GM19328 (cell line): ENCODE results near the gene C3orf70.
"Not testable (repeated sequence)": the region's sequence is repeated elsewhere in the genome, so short reads cannot be mapped to it uniquely, and the experiment has no call there.

Experiments used
- ATAC-seq: cut with Tn5 transposase; IDR thresholded peaks from one replicate; pipeline ENCODE4 v1.9.1; 2021; ENCODE audit warnings: mild to moderate bottlenecking, moderate library complexity; ENCODE audit not compliant: unreplicated experiment

The C3orf70 gene

DNA sequence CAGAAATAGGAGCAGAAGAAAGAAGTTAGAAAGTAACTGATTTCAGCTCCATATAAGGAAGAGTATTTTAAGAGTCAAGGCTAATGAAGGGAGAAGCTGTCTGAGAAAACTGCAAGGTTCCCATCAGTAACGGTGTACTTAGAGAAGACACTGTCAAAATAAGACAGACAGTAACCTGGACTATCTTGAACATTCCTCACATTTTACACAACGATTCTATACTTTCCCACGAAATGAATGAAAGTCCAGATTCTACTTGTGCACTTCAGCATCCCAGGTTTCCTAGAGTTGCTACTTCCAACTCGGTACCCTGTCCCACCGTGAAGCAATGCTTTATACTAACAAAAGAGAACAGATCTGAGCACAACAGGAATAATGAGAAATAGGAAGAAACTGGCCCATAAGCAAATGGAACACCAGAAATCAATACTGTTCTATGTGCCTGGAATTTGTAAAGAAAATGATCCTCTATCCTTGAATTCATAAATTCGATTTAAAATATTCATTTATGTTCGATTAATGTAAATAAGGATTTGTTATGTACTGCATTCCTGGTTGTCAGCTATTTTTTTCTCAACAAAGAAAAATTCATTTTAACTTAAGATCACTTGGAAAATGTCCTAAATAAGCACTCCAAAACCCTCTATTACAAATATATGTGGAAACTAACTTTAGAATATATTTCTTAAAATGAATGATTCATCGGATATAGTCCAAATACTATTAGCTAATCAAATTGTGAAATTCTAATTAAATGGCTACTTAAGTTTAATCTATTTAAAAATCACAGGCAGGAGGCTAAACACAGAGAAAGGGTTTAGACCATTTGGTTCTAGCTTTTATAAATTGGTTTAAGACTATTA is 1.5 kb downstream of the C3orf70 start:
- ATAC-seq = no peak

DNA sequence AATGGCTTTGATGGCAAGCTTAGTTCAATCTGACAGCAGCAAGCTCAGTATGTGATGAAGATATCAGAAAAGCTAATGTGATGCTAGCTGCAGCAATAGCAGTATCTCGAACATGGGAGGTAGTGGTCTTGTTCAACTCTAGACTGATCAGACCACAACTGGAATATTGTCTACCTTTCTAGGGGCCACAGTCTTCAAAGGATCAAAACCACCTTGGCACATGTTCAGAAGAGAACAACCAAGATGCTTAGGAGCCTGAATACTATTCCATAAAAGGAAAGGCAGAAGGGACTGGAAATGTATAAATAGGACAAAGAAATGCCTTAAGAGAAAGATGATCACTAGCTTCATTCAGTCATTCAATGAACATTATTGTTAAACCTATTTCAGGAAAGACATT is 2.3 kb downstream of the C3orf70 start:
- ATAC-seq = no peak

DNA sequence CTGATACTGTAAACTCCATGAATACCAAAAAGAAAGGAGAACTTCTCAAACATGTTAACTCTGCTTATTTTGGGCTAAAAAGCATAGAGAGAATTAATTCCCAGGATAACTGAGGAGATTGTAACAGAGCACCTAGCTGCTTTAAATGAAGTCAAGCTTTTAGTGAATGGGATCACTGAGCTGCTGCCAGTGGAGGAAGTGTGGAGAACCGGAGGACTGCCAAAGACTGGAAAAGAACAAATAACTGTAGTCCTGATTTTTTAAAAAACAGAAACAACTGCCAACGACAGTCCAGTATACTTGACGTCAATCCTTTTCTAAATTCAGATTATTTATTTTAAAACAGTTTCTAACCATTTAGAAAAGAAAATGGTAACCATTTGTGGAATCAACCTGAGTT is 3.3 kb downstream of the C3orf70 start:
- ATAC-seq = no peak

DNA sequence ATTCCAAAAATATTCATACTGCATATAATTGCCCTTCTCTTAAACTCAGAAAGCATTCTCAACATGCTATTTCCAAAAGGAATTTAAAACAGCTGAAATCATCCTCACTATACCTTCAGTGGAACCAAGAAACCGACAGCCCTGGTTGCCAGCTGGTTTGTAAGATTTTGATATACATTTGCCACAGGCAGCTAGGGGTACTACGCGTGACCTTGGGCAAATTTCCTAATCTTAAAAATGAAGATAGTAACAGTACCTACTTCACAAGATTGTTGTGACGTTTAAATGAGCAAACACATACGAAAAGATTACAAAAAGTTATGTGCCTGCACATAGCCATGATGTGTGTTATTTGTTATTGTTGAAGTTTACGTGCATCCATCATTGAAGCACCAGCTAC is 7.3 kb downstream of the C3orf70 start:
- no peak for ATAC-seq

DNA sequence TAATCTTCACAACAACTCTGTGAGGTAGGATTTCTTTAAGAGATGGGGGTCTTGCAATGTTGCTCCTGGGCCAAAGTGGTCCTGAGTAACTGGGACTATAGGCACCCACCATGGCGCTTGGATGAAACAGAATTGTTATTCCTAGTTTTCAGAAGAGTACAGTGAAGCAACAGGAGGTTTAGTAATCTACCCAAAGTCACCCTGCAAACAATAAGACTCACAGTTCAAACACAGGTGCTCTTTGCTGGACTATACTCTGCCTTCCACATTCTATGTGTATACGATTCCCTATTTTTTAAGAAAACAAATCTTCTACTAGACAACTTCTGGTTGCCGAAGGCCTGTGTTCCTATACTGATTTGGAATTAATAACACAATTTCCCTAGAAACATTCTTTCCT is 8.1 kb downstream of the C3orf70 start:
- no peak for ATAC-seq

DNA sequence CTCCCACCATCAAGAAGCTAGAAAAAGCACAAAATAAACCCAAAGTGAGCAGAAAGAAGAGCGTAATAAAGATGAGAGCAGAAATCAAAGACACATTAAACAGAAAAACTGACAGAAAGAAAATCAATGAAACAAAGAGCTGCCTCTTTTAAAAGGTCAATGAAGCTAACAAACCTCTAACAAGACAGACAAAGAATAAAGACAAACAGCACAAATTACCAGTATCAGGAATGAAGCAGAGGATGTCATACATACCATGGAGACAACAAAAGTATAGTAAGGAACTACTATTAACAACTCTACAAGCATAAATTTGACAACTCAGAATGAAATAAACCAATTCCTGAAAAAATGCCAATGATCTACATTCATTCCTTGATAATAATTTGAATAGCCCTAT is 15.0 kb downstream of the C3orf70 start:
- ATAC-seq = no peak

DNA sequence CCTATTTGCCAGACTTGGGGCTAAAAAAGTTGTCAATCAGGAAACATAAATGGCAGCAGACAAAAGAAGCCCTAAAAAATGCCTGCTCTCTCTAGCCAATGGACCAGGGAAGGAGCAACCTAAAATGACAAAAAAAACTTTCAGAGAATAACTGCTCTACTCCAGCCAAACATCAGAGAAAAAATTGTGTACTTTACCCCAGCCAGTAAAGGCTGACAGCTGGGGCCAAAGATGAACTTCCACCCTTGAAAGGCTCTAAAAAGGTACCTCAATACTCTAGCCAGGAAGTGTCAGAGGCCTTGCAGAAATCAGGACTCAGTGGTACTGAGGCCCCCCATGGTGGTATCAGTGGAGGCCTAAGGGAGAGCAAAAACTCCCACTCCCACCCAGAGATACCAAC is 18.4 kb downstream of the C3orf70 start:
- no peak for ATAC-seq

DNA sequence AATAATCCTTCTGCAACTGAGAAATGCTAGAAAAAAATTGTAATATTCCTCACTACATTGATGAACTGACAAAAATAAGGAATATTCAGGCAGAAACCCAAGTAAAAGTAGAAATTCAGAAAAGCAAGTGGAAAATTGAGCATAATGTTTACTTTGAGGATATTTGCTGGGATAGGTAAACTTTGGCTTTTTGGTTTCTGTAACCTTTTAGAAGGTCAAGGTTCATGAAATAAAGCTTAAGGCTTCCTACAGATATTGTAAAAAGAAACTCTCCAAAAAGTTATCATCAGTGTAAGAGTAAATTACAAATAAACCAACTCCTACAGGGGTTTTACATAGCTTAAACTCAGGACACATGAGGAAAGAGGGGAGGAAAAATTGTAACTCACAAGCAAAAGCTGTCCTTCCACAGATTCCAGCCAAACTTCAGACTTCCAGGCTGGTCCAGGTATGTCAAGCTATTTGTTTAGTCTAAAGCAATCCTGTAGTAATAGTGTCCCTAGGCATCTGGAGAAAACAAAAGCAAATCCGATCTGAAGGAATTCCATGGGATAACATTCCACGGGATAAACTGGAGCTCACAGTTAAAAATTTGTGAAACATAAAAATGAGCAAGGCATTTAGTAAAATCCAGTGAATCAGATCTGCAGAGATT is 21.1 kb downstream of the C3orf70 start:
- ATAC-seq = no peak

DNA sequence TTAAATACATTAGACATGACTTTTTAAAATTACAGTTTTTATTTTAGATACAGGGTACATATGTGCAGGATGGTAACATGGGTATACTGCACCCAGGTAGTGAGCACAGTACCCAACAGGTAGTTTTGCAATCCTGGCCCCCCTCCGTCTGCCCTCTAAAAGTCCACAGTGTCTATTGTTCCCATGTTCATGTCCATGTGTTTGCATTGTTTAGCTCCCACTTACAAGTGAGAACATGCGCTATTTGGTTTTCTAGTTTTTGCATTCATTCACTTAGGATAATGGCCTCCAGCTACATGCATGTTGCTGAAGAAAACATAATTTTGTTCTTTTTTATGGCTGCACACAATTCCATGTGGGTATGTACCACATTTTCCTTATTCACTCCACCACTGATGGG is 23.8 kb downstream of the C3orf70 start:
- no peak for ATAC-seq

DNA sequence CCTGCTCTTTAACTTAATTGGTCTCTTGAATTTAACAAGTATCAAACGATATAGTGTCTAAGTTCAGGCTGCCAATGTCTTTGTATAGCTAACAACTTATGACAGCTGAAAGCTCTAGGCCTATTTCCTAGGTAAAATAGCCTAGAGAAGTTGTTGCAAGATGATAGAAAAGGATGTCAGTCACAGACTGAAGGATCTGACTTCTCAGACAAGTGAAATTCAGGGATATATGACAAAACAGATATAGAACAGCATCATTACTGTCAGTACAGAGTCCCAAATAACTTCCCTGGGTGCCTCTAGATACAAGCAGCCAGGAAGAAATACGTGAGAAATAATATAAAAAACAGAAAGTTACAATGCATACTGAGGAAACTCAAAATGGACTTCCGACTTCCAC is 26.7 kb downstream of the C3orf70 start:
- no peak for ATAC-seq

DNA sequence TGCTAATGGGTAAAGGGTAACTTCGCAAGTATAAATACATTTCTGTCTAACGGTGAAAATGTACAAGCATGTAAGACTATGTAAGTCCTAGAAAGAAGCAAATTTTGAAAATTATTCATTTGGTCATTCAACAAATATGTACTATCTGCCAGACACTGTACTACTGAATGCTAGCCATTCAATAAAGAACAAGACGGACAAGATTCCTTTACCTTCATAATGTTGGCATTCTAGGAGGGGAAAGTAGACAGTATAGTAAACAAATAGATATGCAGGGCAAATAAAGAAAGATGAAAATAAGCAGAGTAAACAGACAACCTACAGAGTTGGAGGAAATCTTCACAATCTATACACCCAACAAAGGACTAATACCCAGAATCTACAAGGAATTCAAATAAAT is 32.7 kb downstream of the C3orf70 start:
- no peak for ATAC-seq

DNA sequence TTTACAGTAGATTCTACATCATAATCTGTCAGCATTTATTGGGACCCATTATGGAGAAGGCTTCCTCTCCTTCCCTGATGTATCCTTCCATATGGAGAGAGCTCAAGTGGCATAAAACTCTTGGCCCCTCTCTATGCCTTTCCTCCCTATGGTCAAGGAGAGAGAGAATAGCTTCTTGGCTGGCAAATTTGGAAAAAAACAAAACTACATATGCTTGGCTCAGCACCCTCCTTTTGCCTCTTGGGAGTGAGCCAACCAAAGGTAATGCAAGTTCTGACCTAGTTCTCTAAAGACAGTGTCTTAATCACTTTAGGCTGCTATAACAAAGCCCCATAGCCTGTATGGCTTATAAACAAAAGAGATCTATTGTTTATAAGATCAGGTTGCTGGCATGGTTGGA is 37.5 kb downstream of the C3orf70 start:
- ATAC-seq = no peak

DNA sequence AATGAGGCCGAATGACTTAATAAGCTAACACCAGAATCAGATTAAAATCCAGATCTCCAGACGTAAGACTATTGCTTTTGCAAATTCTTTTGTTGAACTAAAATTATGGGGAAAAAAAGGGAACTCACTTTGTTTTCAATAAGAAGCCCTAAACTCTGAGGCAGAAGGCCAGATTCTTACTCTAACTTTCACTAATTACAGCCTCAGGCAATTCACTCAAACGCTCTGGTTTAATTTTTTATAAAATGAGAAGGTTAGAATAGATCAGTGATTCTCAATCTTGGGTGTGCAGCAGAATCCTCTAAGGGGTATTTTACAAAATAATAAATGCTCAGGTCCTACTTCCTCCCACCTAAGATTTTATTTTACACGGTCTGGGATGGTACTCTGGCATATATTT is 38.1 kb downstream of the C3orf70 start:
- no peak for ATAC-seq

DNA sequence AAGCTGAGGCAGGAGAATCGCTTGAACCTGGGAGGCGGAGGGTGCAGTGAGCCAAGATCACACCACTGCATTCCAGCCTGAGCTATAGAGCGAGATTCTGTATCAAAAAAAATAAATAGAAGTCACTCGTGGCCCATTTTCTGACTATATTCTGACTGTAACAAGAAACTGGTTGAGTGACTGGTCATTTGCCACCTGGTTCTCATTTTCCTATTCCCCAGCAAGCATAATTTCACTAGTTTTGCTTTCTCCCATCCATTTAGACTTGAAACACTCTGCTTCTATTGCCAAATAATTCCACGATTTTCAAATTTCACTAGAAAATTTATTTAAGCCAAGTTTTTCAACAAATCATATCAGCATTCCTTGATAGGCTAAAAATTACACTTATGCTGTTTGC is 40.7 kb downstream of the C3orf70 start:
- no peak for ATAC-seq

DNA sequence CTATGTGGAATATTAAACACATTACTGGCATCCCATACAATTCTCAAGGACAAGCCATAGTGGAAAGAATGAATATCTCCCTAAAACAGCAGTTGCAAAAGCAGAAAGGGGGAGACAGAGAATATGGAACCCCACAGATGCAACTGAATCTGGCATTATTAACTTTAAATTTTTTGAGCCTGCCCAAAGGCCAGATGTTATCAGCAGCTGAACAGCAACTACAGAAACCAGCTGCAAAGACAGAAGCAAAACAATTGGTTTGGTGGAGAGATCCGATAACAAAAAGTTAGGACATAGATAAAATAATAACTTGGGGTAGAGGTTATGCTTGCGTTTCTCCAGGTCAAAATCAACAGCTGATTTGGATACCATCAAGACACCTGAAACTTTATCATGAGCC is 43.8 kb downstream of the C3orf70 start:
- ATAC-seq = not testable (repeated sequence)

DNA sequence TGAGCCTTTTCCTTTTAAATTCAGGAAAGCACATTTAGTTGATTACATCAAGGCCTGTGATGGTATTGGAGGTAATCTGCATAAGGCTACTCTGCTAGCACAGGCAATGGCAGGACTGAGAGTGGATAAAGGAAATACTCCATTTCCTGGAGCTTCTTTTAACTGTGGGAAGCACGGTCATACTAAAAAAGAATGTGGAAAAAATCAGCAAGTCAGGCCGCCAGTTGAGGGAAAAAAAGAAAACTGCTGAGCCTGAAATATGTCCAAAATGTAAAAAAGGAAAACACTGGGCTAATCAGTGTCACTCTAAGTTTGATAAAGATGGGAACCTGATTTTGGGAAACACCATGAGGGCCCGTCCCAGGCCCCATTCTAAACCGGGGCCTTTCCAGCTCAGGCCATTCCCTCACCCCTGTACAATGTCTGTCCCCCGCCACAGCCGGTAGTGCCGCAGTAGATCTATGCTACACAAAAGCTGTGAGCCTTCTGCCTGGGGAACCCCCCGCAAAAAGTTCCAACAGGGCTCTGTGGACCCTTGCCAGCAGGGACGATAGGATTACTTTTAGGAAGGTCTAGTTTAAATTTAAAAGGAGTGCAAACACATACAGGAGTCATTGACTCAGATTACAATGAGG is 46.5 kb downstream of the C3orf70 start:
- not testable (repeated sequence) for ATAC-seq

DNA sequence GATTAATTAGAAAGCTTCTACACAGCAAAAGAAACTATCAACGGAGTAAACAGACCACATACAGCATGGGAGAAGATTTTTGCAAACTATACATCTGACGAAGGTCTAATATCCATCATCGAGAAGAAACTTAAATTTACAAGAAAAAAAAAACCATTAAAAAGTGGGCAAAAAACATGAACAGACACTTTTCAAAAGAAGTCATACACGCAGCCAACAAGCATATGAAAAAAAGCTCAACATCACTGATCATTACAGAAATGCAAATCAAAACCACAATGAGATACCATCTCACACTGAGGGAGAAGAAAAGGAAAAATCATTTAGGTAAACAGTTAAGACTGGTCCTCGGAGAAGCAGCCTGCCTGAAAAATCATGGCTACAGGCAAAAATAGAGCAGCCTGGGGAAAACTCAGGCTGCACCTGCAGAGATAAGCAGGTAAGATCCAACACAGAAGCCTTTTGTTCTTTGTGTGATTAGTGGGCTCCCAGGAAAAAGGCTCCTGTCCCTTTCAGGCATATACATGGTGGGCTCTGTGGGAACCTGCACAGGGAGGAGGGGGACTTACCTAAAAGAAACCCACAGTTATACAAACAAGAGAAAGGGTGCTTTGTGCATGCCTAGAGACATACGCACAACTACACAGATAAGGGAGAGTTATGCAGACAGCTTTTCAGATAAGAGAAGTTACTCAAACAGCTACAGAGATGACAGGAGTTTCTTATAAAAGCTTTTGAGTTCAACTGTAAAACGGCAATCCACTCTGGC is 49.3 kb downstream of the C3orf70 start:
- no peak for ATAC-seq

DNA sequence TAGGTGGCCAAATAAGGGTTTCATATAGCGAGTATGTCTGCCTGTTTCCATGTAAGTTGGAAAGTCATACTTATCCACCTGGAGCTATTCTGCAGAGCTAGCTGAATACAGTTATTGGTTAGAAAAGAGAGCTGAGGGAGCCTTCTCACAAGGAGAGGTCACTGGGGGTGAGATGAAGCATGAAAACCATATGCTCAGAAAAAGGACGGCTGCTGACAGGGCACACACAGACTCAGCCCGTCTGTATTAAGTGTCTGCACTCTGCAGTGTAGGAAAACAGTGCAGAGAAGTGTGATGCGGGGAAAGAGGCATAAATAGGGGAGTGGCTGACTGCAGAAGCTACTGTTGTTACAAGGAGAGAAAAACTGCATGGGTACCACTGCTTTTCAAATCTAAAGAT is 58.2 kb downstream of the C3orf70 start:
- ATAC-seq = no peak

DNA sequence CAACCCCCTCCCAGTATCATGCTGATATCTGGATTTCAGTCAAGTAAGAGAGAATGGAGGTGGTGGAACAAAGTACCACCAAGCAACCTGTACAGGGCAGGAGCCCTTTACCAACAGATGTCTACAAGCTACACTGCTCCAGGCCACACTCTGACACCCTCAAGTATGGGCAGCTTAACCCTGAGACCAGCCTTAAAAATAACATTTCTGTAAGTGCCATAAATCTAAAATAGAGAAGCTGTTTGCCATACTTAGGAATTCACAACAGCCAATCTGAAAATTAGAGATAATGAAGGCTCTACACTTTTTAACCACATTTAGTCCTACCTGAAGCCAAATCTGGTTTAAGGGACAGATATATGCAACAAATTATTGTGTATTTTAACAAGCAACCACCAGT is 59.7 kb downstream of the C3orf70 start:
- no peak for ATAC-seq

DNA sequence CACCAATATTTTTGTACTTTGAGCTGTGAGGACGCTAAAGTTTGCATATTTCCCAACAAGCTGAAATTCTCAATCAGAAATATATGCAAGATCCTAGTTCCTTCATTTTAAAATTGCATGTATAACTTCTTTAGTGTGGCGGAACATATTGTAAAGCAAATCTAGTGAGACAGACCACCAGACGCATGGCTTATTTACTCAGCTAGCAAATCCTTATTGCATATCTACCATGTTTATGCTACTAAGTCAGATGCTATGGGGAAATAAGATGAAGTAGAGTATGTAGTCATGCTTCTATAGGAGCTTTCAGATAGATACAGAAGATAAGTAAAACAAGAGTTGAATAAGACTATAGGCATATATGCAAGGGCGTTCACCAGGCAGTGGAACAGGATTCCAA is 62.0 kb downstream of the C3orf70 start:
- ATAC-seq = no peak

DNA sequence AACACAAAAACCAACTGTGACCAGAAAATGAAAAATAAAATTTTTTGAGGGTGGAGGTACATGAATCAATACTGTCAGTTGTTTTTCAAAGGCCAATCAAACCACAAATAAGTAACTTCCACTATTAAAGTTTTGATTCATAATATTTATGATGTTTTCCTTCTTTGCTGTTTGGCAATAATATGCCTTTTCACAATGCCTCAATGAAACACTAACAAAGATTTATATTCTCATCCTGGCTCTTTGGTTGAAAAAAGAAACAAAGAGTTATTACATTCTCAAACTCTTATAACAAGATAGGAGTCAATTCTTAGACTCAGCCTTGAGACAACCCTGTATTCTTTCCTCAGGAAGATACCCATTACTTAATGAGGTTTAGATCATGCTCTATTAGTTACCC is 63.1 kb downstream of the C3orf70 start:
- no peak for ATAC-seq
